ENCODE measurements around the gene MRPL39. TPM values are rescaled to one million over a fixed set of nuclear protein-coding genes. Genes with fewer than 3 reads are reported as not detected.

Gene MRPL39
- total RNA-seq, 1 donor from 2014 or later: 16.9 TPM

DNA sequence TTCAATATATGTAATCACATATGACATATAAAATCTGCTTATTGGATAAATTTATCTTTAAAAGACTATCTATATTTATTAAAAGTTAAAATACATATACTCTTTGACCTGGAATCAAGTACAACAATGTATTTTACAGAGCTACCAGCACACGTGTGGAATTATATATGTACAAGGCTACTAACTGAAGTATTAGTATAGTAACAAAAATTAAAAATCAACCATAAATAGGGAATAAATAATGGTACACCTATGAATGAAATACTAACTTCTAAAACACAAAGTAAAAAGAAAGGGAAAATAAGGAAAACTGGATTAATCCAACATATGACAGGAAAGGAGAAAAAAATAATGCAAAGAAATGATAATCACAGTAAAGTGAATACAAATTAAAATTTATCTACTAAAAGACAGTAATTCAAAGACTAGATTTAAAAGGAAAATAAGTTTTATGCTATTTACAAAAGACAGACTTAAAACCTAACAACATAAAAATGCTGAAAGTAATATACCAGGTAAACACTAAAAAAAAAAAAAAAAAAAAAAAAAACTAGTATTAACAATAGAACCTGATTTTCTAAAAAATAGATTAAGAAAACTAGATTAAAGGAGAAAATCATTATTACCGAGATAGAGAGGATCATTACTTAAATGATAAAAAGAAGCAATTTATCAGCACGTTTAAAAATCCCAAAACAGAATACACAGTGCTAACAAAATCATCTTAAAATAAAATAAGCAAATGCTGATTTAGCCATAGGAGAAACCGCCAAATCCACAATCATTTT lies 27.9 kb downstream of the MRPL39 start:
- Histone ChIP-seq H3K4me3 (no peak overlapping the region), H3K27ac (no peak overlapping the region), H3K9me3 (no peaks in the 10 kb centered on the region), H3K27me3 (ENCODE audit: low read depth) (no peaks in the 10 kb centered on the region), H3K4me1 (no peaks in the 10 kb centered on the region), H3K36me3 (peaks cover 16% of the 10 kb centered on the region)
- DNase-seq: no peak
- no peak for ATAC-seq
- intact Hi-C loops (cut with DNase I): no loop called here
- TF ChIP-seq, protein P1, sequence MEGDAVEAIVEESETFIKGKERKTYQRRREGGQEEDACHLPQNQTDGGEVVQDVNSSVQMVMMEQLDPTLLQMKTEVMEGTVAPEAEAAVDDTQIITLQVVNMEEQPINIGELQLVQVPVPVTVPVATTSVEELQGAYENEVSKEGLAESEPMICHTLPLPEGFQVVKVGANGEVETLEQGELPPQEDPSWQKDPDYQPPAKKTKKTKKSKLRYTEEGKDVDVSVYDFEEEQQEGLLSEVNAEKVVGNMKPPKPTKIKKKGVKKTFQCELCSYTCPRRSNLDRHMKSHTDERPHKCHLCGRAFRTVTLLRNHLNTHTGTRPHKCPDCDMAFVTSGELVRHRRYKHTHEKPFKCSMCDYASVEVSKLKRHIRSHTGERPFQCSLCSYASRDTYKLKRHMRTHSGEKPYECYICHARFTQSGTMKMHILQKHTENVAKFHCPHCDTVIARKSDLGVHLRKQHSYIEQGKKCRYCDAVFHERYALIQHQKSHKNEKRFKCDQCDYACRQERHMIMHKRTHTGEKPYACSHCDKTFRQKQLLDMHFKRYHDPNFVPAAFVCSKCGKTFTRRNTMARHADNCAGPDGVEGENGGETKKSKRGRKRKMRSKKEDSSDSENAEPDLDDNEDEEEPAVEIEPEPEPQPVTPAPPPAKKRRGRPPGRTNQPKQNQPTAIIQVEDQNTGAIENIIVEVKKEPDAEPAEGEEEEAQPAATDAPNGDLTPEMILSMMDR (IDR thresholded peaks at IDR 0.05): no peak

DNA sequence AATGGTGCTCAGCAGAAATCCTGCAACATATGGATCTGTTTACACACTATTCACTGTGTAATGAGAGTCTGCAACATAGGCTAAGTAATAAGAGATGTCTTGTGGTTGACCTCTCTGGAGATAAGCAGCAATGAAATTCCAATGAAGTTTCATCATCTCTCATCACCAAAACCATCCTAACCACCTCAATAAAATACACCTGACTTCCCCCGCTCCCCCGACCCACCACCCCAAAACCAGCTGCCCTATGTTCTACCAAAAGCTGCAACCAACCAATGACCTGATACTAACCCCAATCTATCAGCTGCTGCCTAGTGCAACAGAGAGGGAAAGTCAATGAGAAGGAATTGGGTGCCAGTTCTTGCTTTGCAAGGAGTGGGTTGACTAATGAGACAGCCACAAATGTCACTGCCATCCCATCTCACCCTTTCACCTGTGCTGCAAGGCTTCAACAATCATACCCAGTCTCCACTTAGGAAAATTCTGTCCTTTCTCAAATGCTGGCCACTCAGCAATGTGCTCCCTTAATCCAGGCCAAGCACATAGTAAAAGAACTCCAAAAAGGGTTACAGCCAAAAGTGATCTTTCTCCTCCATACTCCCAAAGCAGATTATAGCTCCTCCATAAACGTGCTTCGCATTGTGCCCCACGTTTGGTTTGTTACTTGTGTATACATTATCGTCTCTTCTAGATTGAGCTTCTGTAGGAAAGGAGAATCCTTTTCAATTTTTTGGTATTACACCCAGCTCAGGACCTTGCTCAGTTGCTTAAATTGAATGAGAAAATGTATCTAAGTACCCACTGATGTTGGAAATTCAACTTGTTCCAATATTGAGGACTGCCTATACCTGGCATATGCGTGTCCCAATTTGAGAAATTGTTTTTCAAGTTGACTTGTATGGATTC lies 29.0 kb downstream of the MRPL39 start:
- H3K27ac ChIP-seq: no peak overlapping the region
- H3K27me3 ChIP-seq (ENCODE audit: low read depth): no peaks in the 10 kb centered on the region
- H3K4me3 ChIP-seq: no peak overlapping the region
- DNase-seq (no peak), ATAC-seq (no peak)
- no peaks in the 10 kb centered on the region for H3K9me3 ChIP-seq
- peaks cover 14% of the 10 kb centered on the region for H3K36me3 ChIP-seq
- TF ChIP-seq, protein P1 (IDR thresholded peaks at IDR 0.05): no peak
- intact Hi-C loops (cut with DNase I): no loop called here
- H3K4me1 ChIP-seq: peaks cover 10% of the 10 kb centered on the region

DNA sequence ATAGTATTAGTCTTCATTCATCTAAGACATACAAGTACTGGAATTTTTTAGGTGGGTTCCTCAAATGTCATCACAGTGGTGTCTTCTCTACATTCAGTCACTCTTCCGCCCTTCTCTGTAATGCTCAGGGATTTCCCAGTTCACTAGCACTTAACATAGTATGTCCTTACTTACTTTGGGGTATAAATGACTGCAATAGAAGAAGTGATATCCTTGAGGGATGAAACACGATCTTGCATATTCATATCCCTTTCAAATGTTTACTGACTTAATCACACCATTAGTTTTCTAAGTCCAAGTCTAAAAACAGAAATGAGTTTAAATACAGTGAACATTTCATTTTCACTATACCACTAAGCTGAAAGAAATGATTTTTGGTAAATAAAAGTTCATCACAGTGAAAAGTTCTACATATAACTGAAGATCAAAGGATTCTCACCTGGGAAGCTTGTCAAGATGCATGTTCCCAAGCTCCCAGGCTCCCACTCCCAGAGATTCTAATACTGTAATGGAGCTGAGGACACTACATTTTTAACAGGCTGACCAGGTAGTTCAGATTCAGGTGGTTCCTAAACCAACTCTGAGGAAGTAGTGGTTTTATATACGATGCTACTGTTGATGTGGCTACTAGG lies 29.7 kb downstream of the MRPL39 start:
- no peaks in the 10 kb centered on the region for H3K9me3 ChIP-seq
- no peak overlapping the region for H3K27ac ChIP-seq
- no peak overlapping the region for H3K4me3 ChIP-seq
- peaks cover 12% of the 10 kb centered on the region for H3K4me1 ChIP-seq
- peaks cover 14% of the 10 kb centered on the region for H3K36me3 ChIP-seq
- intact Hi-C loops (cut with DNase I): no loop called here
- ATAC-seq: no peak
- H3K27me3 ChIP-seq (ENCODE audit: low read depth): no peaks in the 10 kb centered on the region
- no peak for DNase-seq
- TF ChIP-seq, protein P1 (IDR thresholded peaks at IDR 0.05): no peak

DNA sequence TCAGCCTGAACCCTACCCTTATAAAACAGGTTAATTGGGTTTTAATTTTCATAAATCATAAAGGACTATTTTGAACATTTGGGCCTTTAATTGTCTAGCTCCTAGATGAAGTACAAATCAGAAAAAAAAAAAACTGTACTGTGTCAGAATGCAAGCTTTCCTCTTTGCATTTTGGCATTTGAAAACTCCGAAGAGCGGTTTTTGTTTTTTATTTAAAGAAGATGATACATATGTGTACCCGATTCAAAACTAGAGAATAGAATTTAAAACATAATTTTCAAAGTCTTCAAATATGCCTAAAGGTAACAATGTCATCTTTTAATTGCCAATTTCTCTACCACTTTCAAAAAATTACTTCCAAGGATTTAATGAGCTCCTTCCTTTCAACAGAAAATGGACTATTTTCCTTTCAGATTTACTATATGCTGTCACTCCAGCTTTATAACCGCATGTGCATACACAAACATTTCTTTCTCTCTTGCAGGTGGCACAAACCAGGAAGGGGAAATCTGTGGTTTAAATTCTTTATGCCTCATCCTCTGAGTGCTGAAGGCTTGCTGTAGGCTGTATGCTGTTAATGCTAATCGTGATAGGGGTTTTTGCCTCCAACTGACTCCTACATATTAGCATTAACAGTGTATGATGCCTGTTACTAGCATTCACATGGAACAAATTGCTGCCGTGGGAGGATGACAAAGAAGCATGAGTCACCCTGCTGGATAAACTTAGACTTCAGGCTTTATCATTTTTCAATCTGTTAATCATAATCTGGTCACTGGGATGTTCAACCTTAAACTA lies 33.7 kb downstream of the MRPL39 start:
- H3K9me3 ChIP-seq: no peaks in the 10 kb centered on the region
- H3K27ac ChIP-seq: no peak overlapping the region
- peaks cover 15% of the 10 kb centered on the region for H3K4me1 ChIP-seq
- intact Hi-C loops (cut with DNase I): no loop called here
- ATAC-seq (peak in 1 of 2 donors; percentile 46), DNase-seq (no peak)
- no peaks in the 10 kb centered on the region for H3K27me3 ChIP-seq (ENCODE audit: low read depth)
- peaks cover 12% of the 10 kb centered on the region for H3K36me3 ChIP-seq
- no peak overlapping the region for H3K4me3 ChIP-seq
- TF ChIP-seq, protein P1 (IDR thresholded peaks at IDR 0.05): no peak

DNA sequence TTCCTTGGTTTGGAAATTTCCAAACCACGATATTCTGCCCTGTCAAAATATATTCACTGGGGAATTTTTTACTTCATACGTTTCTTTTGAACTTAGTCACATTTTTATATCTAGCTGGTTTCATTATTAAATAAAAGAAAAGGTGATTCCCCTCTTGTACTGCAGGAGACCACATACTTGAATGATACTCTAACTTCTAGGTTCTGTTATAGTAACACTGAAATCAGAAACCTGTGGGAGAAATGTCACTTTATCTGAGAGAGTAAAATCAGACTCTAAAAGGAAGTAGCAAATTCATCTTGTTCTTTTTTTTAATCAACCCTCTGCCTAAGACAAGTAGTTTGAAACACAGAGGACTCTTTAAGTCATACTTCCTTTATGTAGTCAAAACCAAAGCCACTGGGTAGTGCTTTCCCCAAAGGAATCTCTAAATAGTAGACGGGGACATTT lies 34.4 kb downstream of the MRPL39 start:
- Histone ChIP-seq H3K9me3 (no peaks in the 10 kb centered on the region), H3K27ac (no peak overlapping the region), H3K4me1 (peaks cover 22% of the 10 kb centered on the region), H3K4me3 (no peak overlapping the region), H3K27me3 (ENCODE audit: low read depth) (no peaks in the 10 kb centered on the region), H3K36me3 (peaks cover 8% of the 10 kb centered on the region)
- DNase-seq (no peak), ATAC-seq (no peak)
- TF ChIP-seq, protein P1 (IDR thresholded peaks at IDR 0.05): no peak
- intact Hi-C loops (cut with DNase I): no loop called here
